Esophagus muscularis mucosa (tissue), 3 donors: ENCODE measurements around the gene SNHG17.

Experiments
- POLR2A ChIP-seq: fragments of 450-650 bp; IDR thresholded peaks from one replicate; pipeline ENCODE4 v1.6.1; 2017; ENCODE audit warnings: antibody characterized with exemption, moderate library complexity, mild to moderate bottlenecking, low read depth
- TF ChIP-seq, protein P1 (sequence below), 3 experiments: fragments of 200-600 bp in 2 of 3; fragments of 450-650 bp in 1 of 3; sonication (generic) in 2 of 3; IDR thresholded peaks; one replicate each; pipeline ENCODE4 v1.5.1; 2017 to 2019; ENCODE audit warnings: antibody characterized with exemption in 3 of 3, mild to moderate bottlenecking in 2 of 3, moderate library complexity in 1 of 3

DNA sequence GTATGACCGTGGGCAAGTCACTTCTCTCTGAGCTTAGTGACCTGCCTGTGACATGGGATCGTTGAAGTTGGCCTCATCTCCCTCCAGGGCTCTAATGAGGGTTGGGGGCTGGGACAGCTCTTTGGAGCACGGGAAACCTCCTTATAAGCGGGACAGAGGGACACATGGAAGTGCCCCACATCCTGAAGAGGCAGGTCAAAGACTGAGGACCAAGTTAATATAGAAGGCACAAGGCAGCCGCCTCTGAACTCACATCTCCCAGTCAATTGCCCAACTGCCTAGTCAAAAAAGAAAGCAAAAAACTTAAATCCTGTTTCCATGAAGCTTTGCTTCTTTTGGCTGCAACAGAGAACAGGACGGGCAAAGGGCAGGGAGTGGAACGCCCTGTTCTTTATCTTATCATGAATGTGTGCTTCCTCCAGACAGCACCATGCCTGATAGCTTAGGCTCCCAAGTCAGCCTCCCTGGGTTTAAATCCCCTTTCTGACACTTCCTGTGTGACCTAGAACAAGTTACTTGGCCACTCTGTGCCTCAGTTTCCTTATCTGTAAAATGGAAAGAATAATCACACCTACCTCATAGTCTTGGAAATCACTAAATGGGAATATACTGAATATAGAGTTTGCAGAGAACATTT lies 61.8 kb downstream of the SNHG17 start:
- TF ChIP-seq, protein P1, sequence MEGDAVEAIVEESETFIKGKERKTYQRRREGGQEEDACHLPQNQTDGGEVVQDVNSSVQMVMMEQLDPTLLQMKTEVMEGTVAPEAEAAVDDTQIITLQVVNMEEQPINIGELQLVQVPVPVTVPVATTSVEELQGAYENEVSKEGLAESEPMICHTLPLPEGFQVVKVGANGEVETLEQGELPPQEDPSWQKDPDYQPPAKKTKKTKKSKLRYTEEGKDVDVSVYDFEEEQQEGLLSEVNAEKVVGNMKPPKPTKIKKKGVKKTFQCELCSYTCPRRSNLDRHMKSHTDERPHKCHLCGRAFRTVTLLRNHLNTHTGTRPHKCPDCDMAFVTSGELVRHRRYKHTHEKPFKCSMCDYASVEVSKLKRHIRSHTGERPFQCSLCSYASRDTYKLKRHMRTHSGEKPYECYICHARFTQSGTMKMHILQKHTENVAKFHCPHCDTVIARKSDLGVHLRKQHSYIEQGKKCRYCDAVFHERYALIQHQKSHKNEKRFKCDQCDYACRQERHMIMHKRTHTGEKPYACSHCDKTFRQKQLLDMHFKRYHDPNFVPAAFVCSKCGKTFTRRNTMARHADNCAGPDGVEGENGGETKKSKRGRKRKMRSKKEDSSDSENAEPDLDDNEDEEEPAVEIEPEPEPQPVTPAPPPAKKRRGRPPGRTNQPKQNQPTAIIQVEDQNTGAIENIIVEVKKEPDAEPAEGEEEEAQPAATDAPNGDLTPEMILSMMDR (IDR thresholded peaks at IDR 0.05), result no peak
- no peak for TF ChIP-seq POLR2A
